ENCODE results near the gene ANKRD33B.
"Not testable (repeated sequence)": the region's sequence is repeated elsewhere in the genome, so short reads cannot be mapped to it uniquely, and the experiment has no call there.

ANKRD33B gene

DNA sequence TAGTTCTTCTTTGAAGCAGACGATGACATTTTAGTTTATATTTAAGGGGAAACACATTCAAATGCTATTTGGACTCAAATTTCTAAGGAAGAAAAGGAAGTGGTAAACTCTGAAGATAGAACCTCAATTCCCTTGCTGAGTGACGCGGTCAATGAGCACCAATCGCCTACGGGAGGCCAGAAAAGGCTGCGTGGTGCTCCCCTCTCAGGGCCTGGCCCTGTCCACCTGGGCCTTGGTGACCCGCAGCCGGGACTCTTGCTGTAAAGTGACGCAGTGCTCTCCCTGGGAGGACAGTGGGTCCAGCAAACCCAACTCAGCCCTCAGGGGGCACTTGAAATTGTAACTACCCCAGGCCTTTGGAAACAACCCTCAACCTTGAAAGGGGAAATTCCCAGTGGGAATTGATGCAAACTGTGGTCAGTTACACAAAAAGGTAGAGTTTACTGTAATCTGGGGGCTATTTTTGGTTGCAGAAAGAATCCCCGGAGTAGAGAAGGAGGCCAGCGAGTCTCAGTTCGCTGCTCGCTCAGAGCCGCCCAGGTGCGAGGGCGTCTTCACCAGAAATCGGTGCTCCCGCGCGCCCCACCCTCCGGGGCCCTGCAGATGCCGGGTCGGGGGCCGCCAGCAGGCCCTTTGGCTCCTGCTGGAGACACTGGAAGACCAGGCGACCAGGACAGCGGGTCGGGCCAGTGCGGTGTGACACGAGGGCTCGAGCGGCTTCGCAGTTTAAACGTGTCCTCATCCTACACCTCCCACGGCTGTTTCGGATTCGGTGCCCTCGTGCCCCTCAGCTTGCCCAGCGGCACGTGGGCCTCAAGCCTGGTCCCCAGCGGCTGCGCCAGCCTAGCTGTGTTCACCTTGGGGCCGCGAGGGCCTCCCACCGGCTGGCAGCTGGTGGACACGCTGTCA is 1.4 kb upstream of the ANKRD33B start:
- no peak for DNase-seq

DNA sequence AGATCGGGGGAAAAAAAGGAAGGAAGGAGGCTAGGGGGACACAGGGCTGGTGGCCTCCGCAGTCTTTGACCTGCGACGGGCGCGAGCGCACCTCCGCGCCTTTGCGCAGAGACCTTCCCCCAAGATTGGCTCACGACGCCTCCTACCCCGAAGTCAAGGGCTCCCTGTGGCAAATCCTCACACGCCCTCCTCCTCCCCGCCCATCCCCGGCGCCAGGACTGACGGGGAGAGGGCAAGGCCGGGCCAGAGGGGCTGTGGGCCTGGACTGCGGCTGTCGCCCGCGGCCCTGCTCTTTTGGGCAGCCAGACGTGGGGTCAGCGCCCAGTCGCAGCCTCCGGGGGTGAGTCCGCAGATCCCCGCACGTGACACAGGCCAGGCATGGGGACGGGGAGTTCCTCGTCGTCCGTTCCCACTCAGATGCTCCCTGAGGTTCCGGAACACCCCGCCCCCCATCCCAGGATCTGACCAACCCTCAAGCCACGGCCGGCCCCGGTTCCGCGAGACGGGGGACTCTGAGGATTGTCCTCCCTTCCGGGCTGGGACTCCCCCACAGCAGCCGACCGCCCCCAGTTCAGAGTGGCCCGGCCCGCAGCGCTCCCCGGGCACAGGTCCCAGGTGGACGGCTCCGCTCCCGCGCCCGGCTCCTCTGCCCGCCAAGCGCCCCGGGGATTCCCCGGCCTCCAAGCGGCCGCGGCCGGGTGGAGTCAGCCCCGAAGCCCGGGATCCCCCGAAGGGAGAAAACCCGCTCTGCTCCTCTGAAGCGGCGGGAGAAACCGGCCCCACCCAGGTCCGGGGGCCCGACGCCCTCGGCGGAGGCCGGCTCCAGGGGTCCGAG is 543 bp upstream of the ANKRD33B start:
- DNase-seq, result peak; percentile 61

DNA sequence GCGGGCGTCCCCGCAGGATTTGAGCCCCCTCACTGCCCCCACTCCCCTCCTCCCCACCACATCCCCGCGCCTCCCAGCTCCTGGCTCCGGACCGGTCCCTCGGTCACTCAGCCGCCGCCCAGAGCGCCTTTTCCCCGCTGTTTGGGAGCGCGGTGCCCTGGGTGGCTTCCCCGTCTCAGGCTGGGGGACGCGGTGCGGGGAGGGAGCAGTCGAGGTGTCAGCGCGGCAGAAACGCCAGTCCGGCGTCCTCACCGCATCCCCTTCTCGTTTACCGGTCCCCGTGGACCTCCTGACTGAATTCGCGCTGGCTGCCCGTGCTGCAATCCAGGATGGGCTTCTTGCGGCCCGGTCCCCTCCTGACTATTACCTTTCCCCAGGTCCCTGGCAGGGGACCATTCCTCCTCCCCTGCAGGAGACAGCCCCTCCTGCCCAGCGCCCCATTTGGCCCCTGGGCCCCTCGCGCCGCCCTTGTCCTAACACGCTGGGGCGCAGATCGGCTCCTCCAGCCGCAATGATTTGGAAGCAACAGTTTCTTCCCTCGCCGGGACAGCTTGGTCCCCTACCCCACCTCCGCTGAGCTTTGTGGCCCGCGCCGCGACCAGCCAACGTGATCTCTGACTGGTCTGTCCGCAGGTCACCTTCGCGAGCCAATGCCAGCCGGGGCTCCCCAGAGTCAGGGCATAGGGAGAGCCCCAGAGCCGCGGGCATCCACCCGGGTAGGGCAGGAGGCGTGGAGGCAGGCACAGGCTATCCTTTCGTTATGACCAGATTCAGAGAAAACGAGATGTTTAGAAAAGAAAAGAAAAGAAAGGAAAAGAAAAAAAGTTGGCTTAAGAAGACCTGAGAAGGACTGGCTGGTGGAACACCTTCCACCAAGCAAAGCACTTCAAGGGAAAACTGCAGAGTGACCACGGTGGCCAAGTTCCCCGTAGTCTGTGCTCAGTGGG is 1.2 kb downstream of the ANKRD33B start:
- DNase-seq, result no peak

DNA sequence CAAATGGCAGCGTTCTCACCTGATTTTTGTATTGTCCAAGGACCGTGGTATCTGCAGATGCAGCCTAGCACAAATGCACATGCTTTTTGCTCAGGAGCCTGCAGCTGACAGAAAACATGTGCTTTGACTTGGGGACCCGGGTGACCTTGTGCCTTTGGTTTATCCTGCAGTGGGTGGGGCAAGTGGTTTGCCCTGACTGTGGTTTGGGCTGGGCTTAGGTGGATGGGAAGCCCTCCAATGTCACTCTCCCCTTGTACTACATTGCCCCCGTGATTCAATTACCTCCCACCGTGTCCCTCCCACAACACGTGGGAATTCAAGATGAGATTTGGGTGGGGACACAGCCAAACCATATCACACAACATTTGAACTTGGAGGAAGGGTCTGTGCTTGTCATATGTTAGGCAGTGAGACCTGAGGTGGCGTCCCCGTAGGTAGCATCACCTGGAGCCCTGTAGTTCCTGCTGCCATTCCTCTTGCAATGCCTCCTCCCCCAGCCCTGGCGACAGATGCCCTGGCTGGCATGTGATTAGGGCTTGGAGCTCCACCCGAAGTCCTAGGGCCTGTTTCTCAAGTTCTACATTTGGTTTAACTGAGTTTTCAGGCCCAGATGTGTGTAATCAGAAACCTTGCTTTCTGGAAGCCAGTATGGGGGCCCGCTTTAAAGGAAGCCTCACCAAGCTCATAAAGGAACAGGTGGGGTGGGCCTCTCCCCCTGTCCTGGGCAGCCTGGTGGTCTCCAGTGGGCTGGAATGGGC is 2.1 kb downstream of the ANKRD33B start:
- DNase-seq, result no peak

DNA sequence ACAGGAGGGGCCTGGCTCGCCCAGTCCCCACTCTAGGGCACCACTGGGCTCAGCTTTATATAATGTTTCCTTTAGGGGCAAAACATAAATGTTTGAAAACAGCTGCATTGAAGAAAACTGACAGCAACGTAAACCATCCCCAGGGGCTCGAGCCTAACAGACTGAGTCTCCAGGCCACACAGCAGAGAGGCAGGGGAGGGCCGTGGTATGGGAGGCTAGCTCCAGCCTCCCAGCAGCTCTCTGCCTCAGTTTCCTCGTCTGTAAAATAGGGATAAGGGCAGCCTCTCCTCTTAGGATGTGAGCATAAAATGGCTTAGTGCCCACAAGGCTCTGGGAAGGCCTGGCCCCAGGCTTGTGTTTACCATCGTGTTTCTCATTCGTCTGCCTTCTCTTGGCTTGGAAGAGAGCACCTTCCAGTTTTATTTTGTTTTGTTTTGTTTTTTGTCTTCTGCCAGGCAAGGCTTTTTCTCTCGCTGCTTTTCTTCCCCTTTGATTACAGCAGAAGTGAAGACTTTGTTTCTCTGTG is 2.7 kb downstream of the ANKRD33B start:
- DNase-seq, result no peak

DNA sequence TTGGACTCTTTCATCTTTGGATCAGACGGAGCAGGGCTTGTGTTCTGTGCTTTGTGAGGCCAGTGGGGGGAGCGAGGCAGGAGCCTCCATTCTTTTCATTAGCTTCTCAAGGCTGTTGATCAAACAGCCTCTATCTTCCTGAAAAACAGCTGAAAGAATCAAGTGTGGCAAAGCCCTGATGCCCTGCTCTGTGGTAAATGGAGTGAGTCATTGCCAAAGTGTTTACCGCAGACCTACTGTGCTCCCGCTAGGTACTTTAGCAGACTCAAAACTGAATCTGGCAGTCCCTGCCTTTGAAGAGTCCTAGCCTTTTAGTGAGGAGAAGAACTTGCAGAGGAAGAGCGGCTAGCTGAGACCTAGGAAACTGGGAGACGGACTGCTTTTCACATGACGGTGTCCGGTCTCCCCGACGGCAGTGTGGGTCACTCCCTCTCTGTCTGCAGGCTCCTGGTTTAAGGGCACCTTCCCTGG is 3.3 kb downstream of the ANKRD33B start:
- DNase-seq, result no peak

DNA sequence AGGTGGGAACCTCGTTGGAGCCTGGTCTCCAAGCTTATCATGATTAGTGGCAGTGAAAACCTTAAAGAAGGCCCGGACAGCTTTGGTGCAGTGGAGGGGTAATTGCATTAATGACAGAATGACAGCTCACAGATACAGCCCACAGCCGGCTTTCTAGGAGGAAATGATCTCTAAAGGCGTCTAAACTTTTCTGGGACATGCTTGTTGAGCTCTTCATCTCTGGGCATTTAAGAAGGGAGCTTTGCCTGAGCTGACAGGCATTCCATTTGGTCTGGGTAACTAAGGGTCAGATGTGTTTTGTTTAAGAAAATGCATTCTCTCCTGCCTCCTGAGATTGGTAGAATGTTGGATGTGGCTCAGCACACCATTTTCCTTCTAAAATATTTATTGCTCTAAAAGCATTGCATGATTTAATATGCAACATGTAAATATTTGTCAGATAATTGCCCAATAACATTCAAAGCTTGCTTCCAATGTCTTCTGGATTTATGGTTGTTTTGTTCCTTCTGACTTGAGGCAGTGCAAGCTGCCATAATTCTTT is 4.0 kb downstream of the ANKRD33B start:
- no peak for DNase-seq

DNA sequence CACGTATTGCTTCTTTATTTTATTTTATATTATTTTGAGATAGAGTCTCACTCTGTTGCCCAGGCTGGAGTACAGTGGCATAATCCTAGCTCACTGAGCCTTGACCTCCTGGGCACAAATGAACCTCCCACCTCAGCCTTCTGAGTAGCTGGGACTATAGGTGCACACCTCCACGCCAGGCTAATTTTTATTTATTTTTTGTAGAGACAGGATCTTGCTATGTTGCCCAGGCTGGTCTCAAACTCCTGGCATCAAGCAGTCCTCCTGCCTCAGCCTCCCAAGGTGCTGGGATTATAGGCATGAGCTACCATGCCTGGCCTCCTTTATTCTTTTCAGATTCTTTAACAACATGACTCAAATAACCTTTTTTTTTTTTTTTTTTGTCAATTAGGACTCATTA is 6.7 kb downstream of the ANKRD33B start:
- DNase-seq, result not testable (repeated sequence)

DNA sequence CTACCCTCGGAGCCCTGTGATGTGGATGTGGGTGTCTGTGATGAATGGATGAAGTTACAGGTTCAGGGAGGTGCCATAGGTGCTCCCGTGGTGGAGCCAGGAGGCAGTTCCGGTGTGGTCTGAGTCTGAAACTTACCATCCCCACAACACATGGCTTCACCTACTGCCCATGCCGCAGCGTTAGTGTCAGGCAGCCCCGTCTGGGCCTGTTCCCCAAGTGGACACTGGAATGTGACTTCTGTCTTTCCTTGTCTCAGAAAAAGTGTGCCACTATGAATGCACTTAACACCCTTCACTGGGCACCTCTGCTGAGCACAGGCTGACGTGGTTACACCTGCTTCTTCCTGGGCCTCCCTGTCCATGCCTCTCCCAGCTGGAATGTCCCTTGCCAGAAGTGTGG is 8.6 kb downstream of the ANKRD33B start:
- DNase-seq, result no peak

DNA sequence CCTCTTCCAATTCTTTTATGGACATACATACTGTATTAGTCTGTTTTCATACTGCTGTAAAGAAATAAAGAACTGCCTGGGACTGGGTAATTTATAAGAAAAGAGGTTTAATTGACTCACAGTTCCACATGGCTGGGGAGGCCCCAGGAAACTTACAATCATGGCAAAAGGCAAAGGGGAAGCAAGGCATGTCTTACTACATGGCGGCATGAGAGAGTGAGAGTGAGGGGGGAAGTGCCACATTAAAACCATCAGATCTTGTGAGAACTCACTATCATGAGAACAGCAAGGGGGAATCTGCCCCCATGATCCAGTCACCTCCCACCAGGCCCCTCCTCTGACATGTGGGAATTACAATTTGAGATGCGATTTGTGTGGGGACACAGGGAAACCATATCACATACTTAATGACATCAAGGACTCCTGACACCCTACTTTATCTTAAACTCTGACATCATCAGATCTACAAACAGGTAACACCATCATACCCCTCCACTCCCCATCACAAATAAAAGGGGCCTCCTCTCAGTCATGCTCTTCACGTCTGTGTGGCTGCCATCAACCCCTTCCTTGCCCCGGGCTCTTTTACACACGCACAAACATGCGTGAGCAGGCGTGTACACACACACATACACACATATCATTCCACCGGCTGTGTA is 9.7 kb downstream of the ANKRD33B start:
- DNase-seq, result no peak

DNA sequence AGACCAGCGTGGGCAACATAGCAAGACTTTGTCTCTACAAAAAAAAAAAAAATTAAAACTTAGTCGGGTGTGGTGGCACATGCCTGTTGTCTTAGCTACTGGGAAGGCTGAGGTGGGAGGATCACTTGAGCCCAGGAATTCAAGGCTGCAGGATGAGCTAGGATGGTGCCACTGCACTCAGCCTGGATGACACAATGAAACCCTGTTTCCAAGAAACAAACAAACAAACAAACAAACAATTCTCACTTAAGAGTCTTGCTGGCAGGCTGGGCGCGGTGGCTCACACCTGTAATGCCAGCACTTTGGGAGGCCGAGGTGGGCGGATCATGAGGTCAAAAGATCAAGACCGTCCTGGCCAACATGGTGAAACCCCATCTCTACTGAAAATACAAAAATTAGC is 11.0 kb downstream of the ANKRD33B start:
- not testable (repeated sequence) for DNase-seq

DNA sequence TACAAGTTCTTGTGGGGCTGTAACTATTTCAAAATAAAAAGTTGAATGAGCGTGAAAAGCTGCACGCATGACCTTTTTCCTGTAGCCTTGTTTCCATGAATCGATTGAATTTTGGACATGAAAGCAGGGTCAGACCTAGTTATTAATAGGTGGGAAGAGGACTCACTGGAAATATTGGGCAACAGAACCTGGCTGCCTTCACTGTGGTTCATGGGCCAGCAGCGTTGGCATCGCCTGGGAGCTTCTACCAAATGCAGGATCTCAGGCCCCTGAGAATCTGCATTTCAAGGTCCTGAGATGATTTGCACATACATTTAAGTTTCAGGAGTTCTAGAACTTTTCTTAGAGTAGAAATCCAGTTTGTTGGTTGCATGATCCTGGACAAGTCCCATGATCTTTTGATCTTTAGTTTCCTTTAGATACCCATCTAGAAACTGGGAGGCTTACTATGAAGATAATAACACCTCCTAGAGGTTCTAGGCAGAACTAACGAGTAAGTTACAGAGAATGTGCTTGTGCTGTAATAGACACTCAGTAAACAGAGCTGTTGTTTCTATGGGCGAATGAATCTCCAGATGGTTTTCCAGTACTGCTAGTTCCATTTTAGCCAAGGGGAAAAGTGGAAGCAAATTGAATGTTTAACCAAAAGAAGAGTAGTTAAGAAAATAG is 12.4 kb downstream of the ANKRD33B start:
- DNase-seq, result no peak

DNA sequence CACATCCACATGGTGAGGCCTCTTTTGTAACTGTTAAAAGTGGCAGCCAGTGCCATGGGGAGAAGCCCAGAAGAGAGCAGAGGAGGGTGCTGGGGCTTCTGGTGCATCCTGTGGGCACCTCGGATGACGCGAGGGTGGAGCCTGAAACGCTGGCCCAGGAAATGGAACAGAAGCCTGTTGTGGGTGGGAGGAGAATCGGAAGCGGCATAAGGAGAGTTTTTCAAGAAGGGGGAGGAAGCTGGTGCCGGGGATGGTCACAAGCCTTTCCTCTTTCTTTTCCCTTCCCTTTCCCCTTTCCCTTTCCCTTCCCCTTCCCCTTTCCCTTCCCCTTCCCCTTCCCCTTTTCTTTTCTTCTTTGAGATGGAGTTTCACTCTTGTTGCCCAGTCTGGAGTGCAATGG is 12.9 kb downstream of the ANKRD33B start:
- no peak for DNase-seq

DNA sequence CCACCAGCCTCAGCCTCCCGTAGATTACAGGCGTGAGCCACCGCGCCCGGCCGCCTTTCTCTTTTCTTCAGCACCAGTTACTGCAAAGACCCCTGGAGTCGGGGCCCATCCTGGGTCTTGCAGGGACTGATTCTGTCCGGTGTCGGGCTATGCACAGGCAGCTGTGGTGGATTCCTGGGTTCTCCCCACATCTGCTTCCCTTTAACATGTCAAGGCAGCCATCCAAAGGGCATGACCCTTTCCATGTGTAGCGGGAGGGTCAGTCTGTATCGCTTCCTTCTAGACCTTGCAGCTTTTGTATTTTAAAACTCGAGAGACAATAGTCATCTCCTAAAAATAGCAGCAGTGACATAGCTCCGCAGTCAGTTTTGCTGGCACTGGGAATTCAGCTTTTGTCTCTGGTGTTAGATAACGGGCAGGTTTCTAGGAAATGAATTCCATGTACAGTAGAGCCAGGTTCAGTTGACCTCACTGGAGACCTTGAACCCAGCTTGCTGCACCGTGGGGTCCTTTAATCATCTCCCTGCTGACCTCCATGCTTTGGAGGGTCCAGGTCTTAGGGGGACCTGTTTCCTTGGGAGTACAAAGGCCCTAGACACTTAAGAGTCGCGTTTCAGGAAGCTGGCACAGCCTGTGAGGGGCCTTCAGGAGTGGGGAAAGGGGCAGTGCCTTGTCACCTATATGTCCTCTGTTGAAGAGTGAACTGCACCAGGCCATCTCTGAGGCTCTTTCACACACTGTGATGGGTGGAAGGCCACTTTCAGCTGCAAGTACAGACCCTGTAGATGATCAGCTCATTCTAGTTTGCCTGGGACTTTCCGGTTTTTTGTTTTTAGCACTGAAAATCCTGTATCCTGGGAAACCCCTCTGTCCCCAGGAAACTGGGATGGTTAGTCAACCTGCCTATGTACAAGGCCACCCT is 13.8 kb downstream of the ANKRD33B start:
- no peak for DNase-seq

DNA sequence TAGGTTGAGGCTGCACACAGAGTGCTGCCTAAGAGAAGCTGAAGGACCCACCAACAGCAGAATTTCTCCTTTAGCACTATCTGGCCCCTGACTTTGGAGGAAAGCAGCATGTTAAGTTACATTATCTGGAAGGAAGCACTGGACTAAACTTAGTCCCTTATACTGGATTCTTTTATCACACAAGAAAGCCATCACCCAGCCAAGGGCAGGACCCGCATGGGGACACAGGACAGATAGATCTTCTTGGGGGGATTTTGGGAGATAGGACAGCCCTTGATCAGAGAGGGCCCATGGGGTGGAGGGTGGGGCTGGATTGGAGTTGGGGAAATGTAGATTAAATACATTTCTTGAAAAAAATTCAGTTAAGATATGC is 14.4 kb downstream of the ANKRD33B start:
- no peak for DNase-seq

DNA sequence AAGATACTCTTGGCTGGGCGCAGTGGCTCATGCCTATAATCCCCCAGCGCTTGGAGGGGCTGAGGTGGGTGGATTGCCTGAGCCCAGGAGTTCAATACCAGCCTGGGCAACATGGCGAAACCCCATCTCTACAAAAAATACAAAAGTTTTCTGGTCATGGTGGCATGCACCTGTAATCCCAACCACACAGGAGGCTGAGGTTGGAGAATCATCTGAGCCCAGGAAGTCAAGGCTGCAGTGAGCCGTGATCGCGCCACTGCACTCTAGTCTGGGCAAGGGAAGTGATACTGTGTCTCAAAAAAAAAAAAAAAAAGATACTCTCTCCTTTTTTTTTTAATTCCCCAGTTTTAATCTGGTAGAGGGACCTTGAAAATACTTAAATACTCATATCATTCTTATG is 15.0 kb downstream of the ANKRD33B start:
- DNase-seq, result no peak

DNA sequence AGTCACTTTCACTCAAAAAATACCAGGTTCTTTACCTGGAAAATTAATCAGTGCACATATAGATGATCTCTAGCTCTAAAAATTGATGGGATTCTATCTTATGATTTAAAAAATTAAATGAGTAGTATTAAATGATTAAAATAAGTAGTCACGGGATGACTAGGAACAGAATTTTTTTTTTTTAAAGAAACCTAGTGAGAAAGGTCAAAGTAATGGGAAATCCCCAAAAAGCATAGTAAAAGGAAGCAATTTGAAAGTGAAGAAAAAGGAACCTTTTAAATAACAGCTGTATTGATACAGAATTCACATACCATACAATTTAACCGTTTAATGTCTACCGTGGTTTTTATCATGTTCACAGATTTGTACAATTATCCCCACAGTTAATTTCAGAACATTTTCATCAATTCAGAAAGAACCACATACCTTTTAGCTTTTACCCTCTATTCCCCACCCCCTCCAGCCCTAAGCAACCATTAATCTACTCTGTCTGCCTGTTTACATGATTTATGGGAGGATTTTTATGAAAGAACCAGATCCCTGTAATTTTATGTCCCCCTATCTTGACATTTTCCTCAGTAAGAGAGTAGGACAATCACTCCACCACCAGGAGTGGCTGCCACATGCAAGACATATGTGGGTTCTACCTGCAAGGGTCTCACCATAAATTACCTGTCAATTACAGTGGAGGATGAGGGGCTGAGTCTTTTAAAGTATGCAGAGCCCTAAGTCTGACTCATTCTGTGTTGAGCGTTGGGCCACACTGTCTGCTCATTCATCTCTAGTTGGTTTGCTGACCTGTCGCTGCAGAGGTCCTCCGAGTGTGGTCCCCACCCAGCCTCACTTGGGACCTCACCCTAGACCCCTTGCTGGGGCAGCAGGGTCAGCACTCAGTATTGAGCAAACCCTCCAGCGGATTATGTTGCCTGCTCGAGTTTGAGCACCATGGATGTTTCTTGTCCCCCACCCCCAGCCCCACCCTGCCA is 16.0 kb downstream of the ANKRD33B start:
- DNase-seq, result no peak
